NT2/D1 (cell line): ENCODE measurements around the gene PNKP.

Experiments used
- SUZ12 ChIP-seq: IDR thresholded peaks from 2 replicates; pipeline ENCODE4 v1.6.1; 2011; ENCODE audit not compliant: insufficient read length, insufficient read depth; ENCODE audit errors: extremely low read depth
- YY1 ChIP-seq: IDR thresholded peaks from 2 replicates; pipeline ENCODE4 v1.6.1; 2011; ENCODE audit not compliant: insufficient read length, insufficient read depth
- ZNF274 ChIP-seq: IDR thresholded peaks from 2 replicates; pipeline ENCODE4 v1.6.1; 2011; ENCODE audit warnings: mild to moderate bottlenecking, low read depth, low read length

GRCh38 chr19:49835562-49835961 lies 31.8 kb downstream of the PNKP start:
- TF ChIP-seq ZNF274 (no peak), SUZ12 (no peak), YY1 (no peak)
